K562 (cell line): Measurements from ENCODE around the gene KRTAP19-4. TPM values are rescaled to one million over a fixed set of nuclear protein-coding genes. Genes with fewer than 3 reads are reported as not detected.
"Not testable (repeated sequence)": the region's sequence is repeated elsewhere in the genome, so short reads cannot be mapped to it uniquely, and the experiment has no call there.

Experiments used
- ATAC-seq: fragments of 200-7000 bp; cut with Tn5 transposase; 3 replicates; pipeline ENCODE4 v1.9.1; 2020; ENCODE audit warnings: moderate library complexity
- BruUV-seq: library from RNA; stranded (reverse); fragments of 400-500 nt; replicated peaks from 2 replicates; lab custom pipeline; 2021; lab: Mats Ljungman, UMichigan
- CTCF ChIA-PET: fragments of 300-600 bp; formaldehyde crosslinking; extraction: SDS; loops from one replicate; lab custom pipeline; 2021; ENCODE audit warnings: low intra/inter-chr PET ratio; lab: Yijun Ruan, JAX
- POLR2A ChIA-PET: fragments of 300-600, 350-650 bp; sonication (Branson Sonifier 250); formaldehyde crosslinking; extraction: SDS; loops from one replicate; lab custom pipeline; 2021; ENCODE audit warnings: antibody characterized with exemption, inconsistent platforms; lab: Yijun Ruan, JAX
- DNase-seq, 4 experiments: peaks; one replicate each; pipeline versions ENCODE4 v3.0.0 to v3.0.0-alpha.2; 2011 to 2018; ENCODE audit warnings: low spot score in 3 of 4, mixed read lengths in 3 of 4; ENCODE audit errors: extremely low read depth in 1 of 4
- FAIRE-seq: peaks from 2 replicates; lab custom pipeline; 2011; peaks lifted over from hg19 to GRCh38; lab: Jason Lieb, UNC
- H2AFZ ChIP-seq: 2 replicates; pipeline ENCODE4 v1.6.0; 2011; ENCODE audit warnings: low read depth, low read length, control low read depth, inconsistent platforms
- H3K27ac ChIP-seq: fragments of 200-600 bp; 3 replicates; pipeline ENCODE4 v1.8.0; 2011; ENCODE audit warnings: low read depth, mild to moderate bottlenecking, control low read depth, inconsistent platforms, low read length, moderate library complexity, mixed read lengths; ENCODE audit errors: extremely low read depth
- H3K27me3 ChIP-seq, 2 experiments: fragments of 300-600 bp in 1 of 2; 2 replicates in 1 of 2; 3 replicates in 1 of 2; pipeline versions ENCODE4 v1.6.0 to v1.8.0; 2011; ENCODE audit warnings: inconsistent platforms in 2 of 2, low read length in 2 of 2, mild to moderate bottlenecking in 1 of 2, mixed read lengths in 1 of 2, moderate library complexity in 1 of 2; ENCODE audit not compliant: control insufficient read depth in 2 of 2, insufficient read depth in 2 of 2
- H3K36me3 ChIP-seq: fragments of 300-600 bp; 3 replicates; pipeline ENCODE4 v1.8.0; 2011; ENCODE audit warnings: mild to moderate bottlenecking, low read length, inconsistent platforms; ENCODE audit not compliant: control insufficient read depth, insufficient read depth
- H3K4me1 ChIP-seq, 2 experiments: fragments of 200-600 bp in 1 of 2; replicated peaks in 1 of 2; 2 replicates in 1 of 2; 3 replicates in 1 of 2; pipeline versions ENCODE4 v1.5.1 to v1.8.0; 2011; ENCODE audit warnings: inconsistent platforms in 2 of 2, low read length in 2 of 2, mild to moderate bottlenecking in 1 of 2, mixed read lengths in 1 of 2, moderate library complexity in 1 of 2; ENCODE audit not compliant: control insufficient read depth in 2 of 2, insufficient read depth in 2 of 2
- H3K4me2 ChIP-seq: 2 replicates; pipeline ENCODE4 v1.6.1; 2011; ENCODE audit warnings: low read length, control low read depth, inconsistent platforms, mixed read lengths; ENCODE audit not compliant: insufficient read depth
- H3K4me3 ChIP-seq: fragments of 200-600 bp; sonication (generic), shearing (Covaris generic); 2 replicates; pipeline ENCODE4 v1.5.1; 2016; ENCODE audit warnings: control low read depth, inconsistent platforms
- H3K79me2 ChIP-seq: fragments of 200-600 bp; 3 replicates; pipeline ENCODE4 v1.8.0; 2011; ENCODE audit warnings: low read length, inconsistent platforms; ENCODE audit not compliant: control insufficient read depth, insufficient read depth
- H3K9ac ChIP-seq, 2 experiments: 2 replicates each; pipeline versions ENCODE4 v1.6.0 to v1.6.1; 2011; ENCODE audit warnings: low read depth in 2 of 2, low read length in 2 of 2, control low read depth in 1 of 2, inconsistent platforms in 1 of 2, mild to moderate bottlenecking in 1 of 2, mixed read lengths in 1 of 2; ENCODE audit not compliant: insufficient read depth in 1 of 2
- H3K9me1 ChIP-seq: one replicate; pipeline ENCODE4 v1.6.0; 2011; ENCODE audit warnings: inconsistent platforms, mild to moderate bottlenecking, low read length, moderate library complexity; ENCODE audit not compliant: control insufficient read depth, insufficient read depth
- H3K9me3 ChIP-seq: replicated peaks from 2 replicates; pipeline ENCODE4 v1.5.1; 2011; ENCODE audit warnings: low read depth, low read length, inconsistent platforms; ENCODE audit not compliant: control insufficient read depth, insufficient read depth
- H4K20me1 ChIP-seq: replicated peaks from 2 replicates; pipeline ENCODE4 v1.6.1; 2011; ENCODE audit warnings: low read length, inconsistent platforms, mixed read lengths; ENCODE audit not compliant: control insufficient read depth, insufficient read depth
- NCOR1 ChIP-seq: fragments of 450-650 bp; IDR thresholded peaks from 2 replicates; pipeline ENCODE4 v1.6.1; 2016; ENCODE audit warnings: mild to moderate bottlenecking, moderate library complexity
- NFRKB ChIP-seq: fragments of 450-650 bp; IDR thresholded peaks from 2 replicates; pipeline ENCODE4 v1.6.1; 2016; ENCODE audit warnings: low read depth
- RAD21 ChIP-seq, 2 experiments: fragments of 250-450 bp in 1 of 2; fragments of 450-650 bp in 1 of 2; sonication (Bioruptor Pico) in 1 of 2; formaldehyde crosslinking in 1 of 2; IDR thresholded peaks in 1 of 2; conservative IDR thresholded peaks in 1 of 2; 2 replicates each; pipeline versions ENCODE4 v1.4.0 to v1.8.0; 2020 to 2022; ENCODE audit warnings: mild to moderate bottlenecking in 2 of 2, moderate library complexity in 1 of 2
- ZNF445 ChIP-seq: fragments of 250-450 bp; sonication (Bioruptor Pico); IDR thresholded peaks from 2 replicates; pipeline ENCODE4 v1.4.0; 2020; ENCODE audit warnings: low read depth, mild to moderate bottlenecking, moderate library complexity
- WGBS: fragments of 100-300 bp; shearing (Covaris generic); methylation state at CpG from one replicate; pipeline ENCODE4 v1.1.6; 2016; ENCODE audit warnings: low coverage, mixed read lengths; ENCODE audit not compliant: insufficient coverage; ENCODE audit errors: missing lambda C conversion rate; 5-methylcytosine and 5-hydroxymethylcytosine counted together
- in situ Hi-C: fragments of 300-500 bp; cut with MboI; formaldehyde crosslinking; loops from 4 replicates; pipeline ENCODE4 v1.15.0; 2018; ENCODE audit warnings: inconsistent platforms, mixed read lengths
- intact Hi-C: fragments of 100-400 bp; cut with micrococcal nuclease; formaldehyde crosslinking; loops from 2 replicates; pipeline ENCODE4 v1.14.2; 2022
- polyA plus RNA-seq, 8 experiments: library from polyadenylated mRNA; depleted of rRNA in 4 of 8; stranded (reverse) in 5 of 8; unstranded in 3 of 8; fragments of >200 nt; fragmentation: Nextera tagmentation in 2 of 8; fragmentation: Illumina TruSeq in 1 of 8; extraction: Ambion mirVana in 2 of 8; extraction: Trizol in 1 of 8; gene quantifications; 2 replicates each; pipeline versions ENCODE4 v1.2.1 to v1.2.3, GENCODE V29; 2011 to 2014; ENCODE audit warnings: inconsistent platforms in 1 of 8, missing spikeins in 1 of 8
- total RNA-seq, 7 experiments: library from RNA; depleted of rRNA in 6 of 7; stranded (reverse); fragments of >200 nt in 6 of 7; fragmentation: Illumina TruSeq in 2 of 7; extraction: Trizol in 2 of 7; gene quantifications; 2 replicates each; pipeline versions ENCODE4 v1.2.1 to v1.2.3, GENCODE V29; 2011 to 2021; ENCODE audit warnings: low replicate concordance in 1 of 7
- TF ChIP-seq, protein P1 (sequence below): fragments of 200-800 bp; sonication (Bioruptor generic); IDR thresholded peaks from 2 replicates; pipeline ENCODE4 v1.6.1; 2017; ENCODE audit warnings: missing genetic modification characterization, missing compliant biosample characterization
- TF ChIP-seq, protein P2 (sequence below): fragments of 250-450 bp; sonication (Bioruptor Pico); IDR thresholded peaks from 2 replicates; pipeline ENCODE4 v1.4.0; 2020; ENCODE audit warnings: mild to moderate bottlenecking, moderate library complexity, borderline replicate concordance
- TF ChIP-seq, protein P3 (sequence below), 3 experiments: IDR thresholded peaks in 2 of 3; conservative IDR thresholded peaks in 1 of 3; 2 replicates each; pipeline ENCODE4 v1.5.1; 2011 to 2012; ENCODE audit warnings: low read length in 3 of 3, mild to moderate bottlenecking in 3 of 3, control low read depth in 2 of 3, improper control_type of control experiment in 1 of 3, inconsistent platforms in 1 of 3, low read depth in 1 of 3, mixed read lengths in 1 of 3, moderate library complexity in 1 of 3; ENCODE audit not compliant: insufficient read depth in 2 of 3

Gene KRTAP19-4
- total and polyA plus RNA-seq, 9 of the 15 experiments (the other 6 are each of a cell fraction or from before 2014, with no cell fraction given): not detected

- TF ChIP-seq, protein P1, sequence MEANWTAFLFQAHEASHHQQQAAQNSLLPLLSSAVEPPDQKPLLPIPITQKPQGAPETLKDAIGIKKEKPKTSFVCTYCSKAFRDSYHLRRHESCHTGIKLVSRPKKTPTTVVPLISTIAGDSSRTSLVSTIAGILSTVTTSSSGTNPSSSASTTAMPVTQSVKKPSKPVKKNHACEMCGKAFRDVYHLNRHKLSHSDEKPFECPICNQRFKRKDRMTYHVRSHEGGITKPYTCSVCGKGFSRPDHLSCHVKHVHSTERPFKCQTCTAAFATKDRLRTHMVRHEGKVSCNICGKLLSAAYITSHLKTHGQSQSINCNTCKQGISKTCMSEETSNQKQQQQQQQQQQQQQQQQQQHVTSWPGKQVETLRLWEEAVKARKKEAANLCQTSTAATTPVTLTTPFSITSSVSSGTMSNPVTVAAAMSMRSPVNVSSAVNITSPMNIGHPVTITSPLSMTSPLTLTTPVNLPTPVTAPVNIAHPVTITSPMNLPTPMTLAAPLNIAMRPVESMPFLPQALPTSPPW (CRISPR knock-in tag): no peak
- TF ChIP-seq NCOR1 (no peak), ZNF445 (no peak), NFRKB (no peak)
- TF ChIP-seq, protein P2, sequence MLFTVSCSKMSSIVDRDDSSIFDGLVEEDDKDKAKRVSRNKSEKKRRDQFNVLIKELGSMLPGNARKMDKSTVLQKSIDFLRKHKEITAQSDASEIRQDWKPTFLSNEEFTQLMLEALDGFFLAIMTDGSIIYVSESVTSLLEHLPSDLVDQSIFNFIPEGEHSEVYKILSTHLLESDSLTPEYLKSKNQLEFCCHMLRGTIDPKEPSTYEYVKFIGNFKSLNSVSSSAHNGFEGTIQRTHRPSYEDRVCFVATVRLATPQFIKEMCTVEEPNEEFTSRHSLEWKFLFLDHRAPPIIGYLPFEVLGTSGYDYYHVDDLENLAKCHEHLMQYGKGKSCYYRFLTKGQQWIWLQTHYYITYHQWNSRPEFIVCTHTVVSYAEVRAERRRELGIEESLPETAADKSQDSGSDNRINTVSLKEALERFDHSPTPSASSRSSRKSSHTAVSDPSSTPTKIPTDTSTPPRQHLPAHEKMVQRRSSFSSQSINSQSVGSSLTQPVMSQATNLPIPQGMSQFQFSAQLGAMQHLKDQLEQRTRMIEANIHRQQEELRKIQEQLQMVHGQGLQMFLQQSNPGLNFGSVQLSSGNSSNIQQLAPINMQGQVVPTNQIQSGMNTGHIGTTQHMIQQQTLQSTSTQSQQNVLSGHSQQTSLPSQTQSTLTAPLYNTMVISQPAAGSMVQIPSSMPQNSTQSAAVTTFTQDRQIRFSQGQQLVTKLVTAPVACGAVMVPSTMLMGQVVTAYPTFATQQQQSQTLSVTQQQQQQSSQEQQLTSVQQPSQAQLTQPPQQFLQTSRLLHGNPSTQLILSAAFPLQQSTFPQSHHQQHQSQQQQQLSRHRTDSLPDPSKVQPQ (CRISPR knock-in tag): no peak
These were observed 18.7 kb upstream of the KRTAP19-4 start (continued) for GRCh38 chr21:30515681-30516080.

GRCh38 chr21:30505621-30506205 lies 8.7 kb upstream of the KRTAP19-4 start:
- in situ Hi-C loops, FAIRE-seq, H3K4me3 ChIP-seq, ATAC-seq, H4K20me1 ChIP-seq: not testable (repeated sequence)
- TF ChIP-seq RAD21 (CRISPR knock-in tag; conservative IDR thresholded peaks at IDR 0.05 in 1 of 2, IDR thresholded peaks at IDR 0.05 in 1 of 2): peak in 1 of 2 experiments; percentile 31; a peak in 2 of 4 replicates
- TF ChIP-seq, protein P3, sequence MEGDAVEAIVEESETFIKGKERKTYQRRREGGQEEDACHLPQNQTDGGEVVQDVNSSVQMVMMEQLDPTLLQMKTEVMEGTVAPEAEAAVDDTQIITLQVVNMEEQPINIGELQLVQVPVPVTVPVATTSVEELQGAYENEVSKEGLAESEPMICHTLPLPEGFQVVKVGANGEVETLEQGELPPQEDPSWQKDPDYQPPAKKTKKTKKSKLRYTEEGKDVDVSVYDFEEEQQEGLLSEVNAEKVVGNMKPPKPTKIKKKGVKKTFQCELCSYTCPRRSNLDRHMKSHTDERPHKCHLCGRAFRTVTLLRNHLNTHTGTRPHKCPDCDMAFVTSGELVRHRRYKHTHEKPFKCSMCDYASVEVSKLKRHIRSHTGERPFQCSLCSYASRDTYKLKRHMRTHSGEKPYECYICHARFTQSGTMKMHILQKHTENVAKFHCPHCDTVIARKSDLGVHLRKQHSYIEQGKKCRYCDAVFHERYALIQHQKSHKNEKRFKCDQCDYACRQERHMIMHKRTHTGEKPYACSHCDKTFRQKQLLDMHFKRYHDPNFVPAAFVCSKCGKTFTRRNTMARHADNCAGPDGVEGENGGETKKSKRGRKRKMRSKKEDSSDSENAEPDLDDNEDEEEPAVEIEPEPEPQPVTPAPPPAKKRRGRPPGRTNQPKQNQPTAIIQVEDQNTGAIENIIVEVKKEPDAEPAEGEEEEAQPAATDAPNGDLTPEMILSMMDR (IDR thresholded peaks at IDR 0.05 in 2 of 3, conservative IDR thresholded peaks at IDR 0.05 in 1 of 3; ENCODE audit: insufficient read depth in 2 of 3, low read depth in 1 of 3, low read length in 3 of 3): peak in 2 of 3 experiments; percentile 9 to 35; a peak in 2 of 6 replicates
- TF ChIP-seq, all 486 proteins: peak for 2; not testable (repeated sequence) for 484
- WGBS: 0% methylated on average over 4 of the region's 4 CpGs
- POLR2A ChIA-PET, H3K79me2 ChIP-seq, H2AFZ ChIP-seq, H3K4me2 ChIP-seq, H3K27me3 ChIP-seq, H3K36me3 ChIP-seq, H3K4me1 ChIP-seq, H3K9me1 ChIP-seq, H3K9ac ChIP-seq, H3K9me3 ChIP-seq, H3K27ac ChIP-seq, BruUV-seq: not testable (repeated sequence)
- CTCF ChIA-PET: interaction anchor here (0.6 kb wide), 1 partner anchor 58 kb away, joined by 3 read pairs; no protein-coding TSS in a partner anchor
- peak in 3 of 4 experiments; percentile 2 to 9 (median 9) for DNase-seq
- intact Hi-C loops: loop anchor here (10.0 kb wide), 1 partner anchor 239 kb away; the partner anchor contains the start of gene KRTAP21-2
